Testis (tissue), 2 donors: ENCODE data around the gene C21orf58.

Experiments used
- POLR2A ChIP-seq: fragments of 450-650 bp; IDR thresholded peaks from one replicate; pipeline ENCODE4 v1.6.1; 2017; ENCODE audit warnings: antibody characterized with exemption, mild to moderate bottlenecking, moderate library complexity
- TF ChIP-seq, protein P1 (sequence below), 3 experiments: fragments of 450-650 bp in 2 of 3; fragments of 200-600 bp in 1 of 3; sonication (generic) in 1 of 3; IDR thresholded peaks; one replicate each; pipeline ENCODE4 v1.5.1; 2016 to 2019; ENCODE audit warnings: antibody characterized with exemption in 3 of 3, mild to moderate bottlenecking in 2 of 3, moderate library complexity in 1 of 3

DNA sequence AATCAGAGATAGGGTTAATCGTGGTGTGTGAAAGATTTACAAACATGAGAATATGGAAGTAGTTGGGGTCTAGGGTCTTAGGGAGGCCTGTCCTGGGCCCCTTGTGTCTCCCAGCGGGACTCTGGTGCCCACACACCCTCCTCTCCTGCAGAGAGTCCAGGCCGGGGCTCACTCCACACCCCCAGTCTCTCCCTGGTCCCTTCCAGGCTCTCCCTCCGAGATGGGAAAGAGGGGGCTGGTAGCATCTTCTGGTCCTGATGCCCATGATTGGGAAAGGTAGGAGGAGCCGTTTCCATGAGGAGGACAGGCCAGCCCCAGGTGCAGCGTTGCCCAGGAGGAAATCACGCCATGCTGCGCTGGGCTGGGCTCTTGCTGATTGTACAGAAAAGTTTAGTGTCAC is 26.9 kb upstream of the C21orf58 start:
- TF ChIP-seq, protein P1, sequence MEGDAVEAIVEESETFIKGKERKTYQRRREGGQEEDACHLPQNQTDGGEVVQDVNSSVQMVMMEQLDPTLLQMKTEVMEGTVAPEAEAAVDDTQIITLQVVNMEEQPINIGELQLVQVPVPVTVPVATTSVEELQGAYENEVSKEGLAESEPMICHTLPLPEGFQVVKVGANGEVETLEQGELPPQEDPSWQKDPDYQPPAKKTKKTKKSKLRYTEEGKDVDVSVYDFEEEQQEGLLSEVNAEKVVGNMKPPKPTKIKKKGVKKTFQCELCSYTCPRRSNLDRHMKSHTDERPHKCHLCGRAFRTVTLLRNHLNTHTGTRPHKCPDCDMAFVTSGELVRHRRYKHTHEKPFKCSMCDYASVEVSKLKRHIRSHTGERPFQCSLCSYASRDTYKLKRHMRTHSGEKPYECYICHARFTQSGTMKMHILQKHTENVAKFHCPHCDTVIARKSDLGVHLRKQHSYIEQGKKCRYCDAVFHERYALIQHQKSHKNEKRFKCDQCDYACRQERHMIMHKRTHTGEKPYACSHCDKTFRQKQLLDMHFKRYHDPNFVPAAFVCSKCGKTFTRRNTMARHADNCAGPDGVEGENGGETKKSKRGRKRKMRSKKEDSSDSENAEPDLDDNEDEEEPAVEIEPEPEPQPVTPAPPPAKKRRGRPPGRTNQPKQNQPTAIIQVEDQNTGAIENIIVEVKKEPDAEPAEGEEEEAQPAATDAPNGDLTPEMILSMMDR (IDR thresholded peaks at IDR 0.05) = no peak
- TF ChIP-seq POLR2A = no peak
